ENCODE data around the gene OXA1L. TPM values are rescaled to one million over a fixed set of nuclear protein-coding genes. Genes with fewer than 3 reads are reported as not detected.

Gene OXA1L
- total and polyA plus RNA-seq, 2 of the 13 experiments (the other 11 are each of a cell fraction or from before 2014, with no cell fraction given): 230 to 589 TPM

GRCh38 chr14:22764382-22764781, 2.1 kb upstream of the OXA1L start:
- in situ Hi-C loops (cut with HindIII; ENCODE audit: extremely low pct_ligation_motif_present, low pct_unique_long_range_greater_than_20kb) (no loop called here), intact Hi-C loops (cut with micrococcal nuclease; ENCODE audit: unreplicated experiment) (no loop called here)
- CTCF ChIA-PET (ENCODE audit: low intra/inter-chr PET ratio, low total read pairs): no interaction called here
- ATAC-seq (no peak), DNase-seq (ENCODE audit: low spot score) (no peak), FAIRE-seq (no peak)
- H2AFZ ChIP-seq (ENCODE audit: low read length): no peak overlapping the region
- H3K4me1 ChIP-seq (ENCODE audit: insufficient read depth, low read length): peaks cover 22% of the 10 kb centered on the region
- H3K4me2 ChIP-seq (ENCODE audit: low read depth, low read length): no peak overlapping the region
- H4K20me1 ChIP-seq (ENCODE audit: insufficient read depth, low read length): no peaks in the 10 kb centered on the region
- no peak overlapping the region for H3K9ac ChIP-seq (ENCODE audit: insufficient read depth, low read depth, low read length)
- H3K9me3 ChIP-seq (ENCODE audit: low read length): no peaks in the 10 kb centered on the region
- TF ChIP-seq CCDC6 (CRISPR knock-in tag; IDR thresholded peaks at IDR 0.05) (no peak), MZF1 (CRISPR knock-in tag; IDR thresholded peaks at IDR 0.05; ENCODE audit: borderline replicate concordance) (no peak), CREB1 (IDR thresholded peaks at IDR 0.05) (no peak), CREB1 (CRISPR knock-in tag; IDR thresholded peaks at IDR 0.05) (no peak), TCF12 (IDR thresholded peaks at IDR 0.05) (no peak), TCF12 (CRISPR knock-in tag; IDR thresholded peaks at IDR 0.05) (no peak), MIER2 (CRISPR knock-in tag; IDR thresholded peaks at IDR 0.05) (no peak), KMT2A (CRISPR knock-in tag; IDR thresholded peaks at IDR 0.05) (no peak), ZNF143 (CRISPR knock-in tag; IDR thresholded peaks at IDR 0.05) (no peak), PRMT3 (CRISPR knock-in tag; IDR thresholded peaks at IDR 0.05; ENCODE audit: borderline replicate concordance, low read depth) (no peak), RCOR2 (CRISPR knock-in tag; IDR thresholded peaks at IDR 0.05) (no peak), ZNF501 (CRISPR knock-in tag; IDR thresholded peaks at IDR 0.05) (no peak), ZNF180 (CRISPR knock-in tag; IDR thresholded peaks at IDR 0.05; ENCODE audit: borderline replicate concordance, low read depth) (no peak), NCOA5 (CRISPR knock-in tag; IDR thresholded peaks at IDR 0.05) (no peak), MAX (IDR thresholded peaks at IDR 0.05) (no peak), GRHL1 (CRISPR knock-in tag; conservative IDR thresholded peaks at IDR 0.05) (no peak), PLSCR1 (CRISPR knock-in tag; IDR thresholded peaks at IDR 0.05; ENCODE audit: borderline replicate concordance) (no peak)
- no TSS peak for BruUV-seq (replicated peaks)
- H3K36me3 ChIP-seq (replicated peaks in 1 of 2; ENCODE audit: control insufficient read depth in 1 of 2, insufficient read depth in 2 of 2, low read length in 2 of 2): peaks cover 5 to 12% of the 10 kb centered on the region in 2 experiments
- no peaks in the 10 kb centered on the region; a peak in 1 of 5 replicates for H3K27me3 ChIP-seq (ENCODE audit: control insufficient read depth in 1 of 2, insufficient read depth in 2 of 2, low read length in 2 of 2)
- POLR2A ChIA-PET: no interaction called here
- H3K4me3 ChIP-seq (replicated peaks in 1 of 3; ENCODE audit: insufficient read depth in 1 of 3, low read depth in 2 of 3, low read length in 3 of 3): no peak overlapping the region
- peaks cover 23% of the 10 kb centered on the region for H3K79me2 ChIP-seq (ENCODE audit: insufficient read depth, low read length)
- no peak overlapping the region for H3K27ac ChIP-seq (ENCODE audit: extremely low read length, insufficient read depth, low read length)
- WGBS (ENCODE audit: low lambda C conversion rate): 86% methylated on average over 4 of the region's 4 CpGs

Data from HepG2 (cell line).